A549 (cell line): ENCODE results near the gene FOSL2. TPM values are rescaled to one million over a fixed set of nuclear protein-coding genes. Genes with fewer than 3 reads are reported as not detected.

Experiments used
- ATAC-seq, 2 experiments: fragments of 200-7000 bp in 1 of 2; fragments of >200 bp in 1 of 2; cut with Nextera tagmentation in 1 of 2; cut with Tn5 transposase in 1 of 2; 3 replicates each; pipeline versions ENCODE4 v1.8.0 to v1.9.1; 2018 to 2020; ENCODE audit warnings: mild to moderate bottlenecking in 1 of 2, moderate library complexity in 1 of 2
- CTCF ChIA-PET: fragments of 300-600 bp; sonication (Branson Sonifier 250); formaldehyde crosslinking; extraction: SDS; loops from one replicate; lab custom pipeline; 2021; ENCODE audit warnings: antibody characterized with exemption, inconsistent platforms; lab: Yijun Ruan, JAX
- POLR2A ChIA-PET: fragments of 350-600 bp; formaldehyde crosslinking; extraction: SDS; loops from one replicate; lab custom pipeline; 2021; ENCODE audit warnings: antibody characterized with exemption, inconsistent platforms; lab: Yijun Ruan, JAX
- DNase-seq, 2 experiments: peaks; one replicate each; pipeline versions ENCODE4 v3.0.0 to v3.0.0-alpha.2; 2011 to 2016; ENCODE audit warnings: low read depth in 1 of 2, low spot score in 1 of 2
- FAIRE-seq: peaks from 2 replicates; lab custom pipeline; 2011; peaks lifted over from hg19 to GRCh38; lab: Jason Lieb, UNC
- H3K27ac ChIP-seq, 2 experiments: fragments of >200 bp; sonication (Bioruptor Twin); formaldehyde crosslinking; 3 replicates each; pipeline ENCODE4 v1.5.1; 2016 to 2017
- H3K4me1 ChIP-seq: fragments of >200 bp; sonication (Bioruptor Twin); formaldehyde crosslinking; 3 replicates; pipeline ENCODE4 v1.6.1; 2016
- H3K4me2 ChIP-seq: fragments of >200 bp; sonication (Bioruptor Twin); formaldehyde crosslinking; 3 replicates; pipeline ENCODE4 v1.6.1; 2016
- H3K4me3 ChIP-seq: fragments of >200 bp; sonication (Bioruptor Twin); formaldehyde crosslinking; 3 replicates; pipeline ENCODE4 v1.5.1; 2016
- H3K9me3 ChIP-seq: fragments of >200 bp; sonication (Bioruptor Twin); formaldehyde crosslinking; 3 replicates; pipeline ENCODE4 v1.6.1; 2016
- CEBPB ChIP-seq, 2 experiments: fragments of >200 bp in 1 of 2; sonication (Bioruptor Twin) in 1 of 2; formaldehyde crosslinking in 1 of 2; IDR thresholded peaks; 2 replicates each; pipeline ENCODE4 v1.6.1; 2012 to 2016
- E2F6 ChIP-seq: IDR thresholded peaks from 2 replicates; pipeline ENCODE4 v1.6.1; 2012; ENCODE audit warnings: low read depth, borderline replicate concordance
- ELK1 ChIP-seq: fragments of 150-350 bp; IDR thresholded peaks from 2 replicates; pipeline ENCODE4 v1.6.1; 2014; ENCODE audit warnings: low read depth, mild to moderate bottlenecking, low read length
- FOSB ChIP-seq: fragments of 250-450 bp; sonication (Bioruptor Pico); IDR thresholded peaks from 2 replicates; pipeline ENCODE4 v1.5.0; 2020; ENCODE audit warnings: mild to moderate bottlenecking, moderate library complexity
- FOXS1 ChIP-seq: fragments of 250-450 bp; sonication (Bioruptor Pico); IDR thresholded peaks from 2 replicates; pipeline ENCODE4 v1.5.0; 2020; ENCODE audit warnings: mild to moderate bottlenecking, moderate library complexity
- HDAC2 ChIP-seq: fragments of 200-600 bp; sonication (generic); IDR thresholded peaks from 2 replicates; pipeline ENCODE4 v1.6.1; 2016
- HES2 ChIP-seq: fragments of >200 bp; sonication (Bioruptor Twin); formaldehyde crosslinking; IDR thresholded peaks from 2 replicates; pipeline ENCODE4 v1.6.1; 2016
- HOXB13 ChIP-seq: fragments of 250-450 bp; sonication (Bioruptor Pico); IDR thresholded peaks from 2 replicates; pipeline ENCODE4 v1.5.0; 2020; ENCODE audit warnings: low read depth, mild to moderate bottlenecking, moderate library complexity
- KDM5A ChIP-seq: fragments of 200-600 bp; sonication (generic); IDR thresholded peaks from 2 replicates; pipeline ENCODE4 v1.6.1; 2016; ENCODE audit warnings: antibody characterized with exemption, mild to moderate bottlenecking
- NFE2L2 ChIP-seq: fragments of 150-350 bp; conservative IDR thresholded peaks from 2 replicates; pipeline ENCODE4 v1.6.1; 2014; ENCODE audit warnings: low read length
- PBX3 ChIP-seq: IDR thresholded peaks from 2 replicates; pipeline ENCODE4 v1.6.1; 2012
- RCOR1 ChIP-seq: fragments of 150-350 bp; IDR thresholded peaks from 2 replicates; pipeline ENCODE4 v1.6.1; 2014; ENCODE audit warnings: antibody characterized with exemption, low read length, low read depth
- REST ChIP-seq: fragments of 200-600 bp; sonication (generic); IDR thresholded peaks from 2 replicates; pipeline ENCODE4 v1.6.1; 2016; ENCODE audit warnings: antibody characterized with exemption, mild to moderate bottlenecking, moderate library complexity
- TFCP2L1 ChIP-seq: fragments of 250-450 bp; sonication (Bioruptor Pico); IDR thresholded peaks from 2 replicates; pipeline ENCODE4 v1.5.0; 2021; ENCODE audit warnings: mild to moderate bottlenecking
- USF2 ChIP-seq: fragments of 450-650 bp; IDR thresholded peaks from 2 replicates; pipeline ENCODE4 v1.6.1; 2014; ENCODE audit warnings: antibody characterized with exemption
- ZFP36 ChIP-seq: fragments of 450-650 bp; IDR thresholded peaks from 2 replicates; pipeline ENCODE4 v1.6.1; 2014; ENCODE audit warnings: borderline replicate concordance; ENCODE audit not compliant: partially characterized antibody
- WGBS: methylation state at CpG from one replicate; pipeline ENCODE4 v1.1.6; 2017; ENCODE audit errors: missing lambda C conversion rate; 5-methylcytosine and 5-hydroxymethylcytosine counted together
- polyA plus RNA-seq, 4 experiments: library from polyadenylated mRNA; depleted of rRNA in 3 of 4; stranded (reverse); fragments of >200 nt; fragmentation: RNase III in 1 of 4; extraction: RNeasy Plus Mini Kit Qiagen cat#74134 plus additional on column Dnase treatment in 1 of 4; gene quantifications; 2 replicates in 3 of 4; 3 replicates in 1 of 4; pipeline ENCODE4 v1.2.3, GENCODE V29; 2011 to 2017

FOSL2 gene
- polyA plus RNA-seq, 2 of the 4 experiments (the other 2 are of a cell fraction): 45.7 to 73.4 TPM

- Histone ChIP-seq H3K9me3 (no peaks in the 10 kb centered on the region), H3K4me1 (peaks cover 17% of the 10 kb centered on the region), H3K4me2 (no peak overlapping the region), H3K27ac (peak overlapping the region in 1 of 2 experiments; percentile 83; a peak in 3 of 6 replicates), H3K4me3 (no peak overlapping the region)
- FAIRE-seq (no peak), ATAC-seq (no peak), DNase-seq (no peak)
- ChIA-PET POLR2A (no interaction called here), CTCF (interaction anchor here (0.6 kb wide), 1 partner anchor 8 kb away, joined by 3 read pairs; no protein-coding TSS in a partner anchor)
- TF ChIP-seq FOSB (CRISPR knock-in tag) (no peak), ZFP36 (no peak), USF2 (no peak), FOXS1 (no peak), TFCP2L1 (CRISPR knock-in tag) (no peak), REST (no peak), CEBPB (IDR thresholded peaks at IDR 0.05) (no peak), ELK1 (no peak)
- 93% methylated on average over 9 of the region's 10 CpGs for whole genome bisulfite sequencing
These were observed 37.6 kb upstream of the FOSL2 start for GRCh38 chr2:28354920-28355520.

- WGBS: 92% methylated on average over 5 of the region's 6 CpGs
- CTCF ChIA-PET: interaction anchor here (0.5 to 2.1 kb wide), 2 partner anchors 25 to 711 kb away, joined by 3 to 6 read pairs; no protein-coding TSS in a partner anchor
- peaks cover 21% of the 10 kb centered on the region for H3K4me1 ChIP-seq
- DNase-seq: no peak
- no peak overlapping the region for H3K4me2 ChIP-seq
- no peak for TF ChIP-seq PBX3
- TF ChIP-seq HDAC2: no peak
- no peak for TF ChIP-seq USF2
- TF ChIP-seq E2F6: no peak
- TF ChIP-seq HES2: no peak
- TF ChIP-seq HOXB13 (CRISPR knock-in tag): no peak
- TF ChIP-seq KDM5A: no peak
- TF ChIP-seq NFE2L2: no peak
- TF ChIP-seq RCOR1: no peak
- TF ChIP-seq, all 56 proteins: peak for 0
- Histone ChIP-seq H3K4me3 (no peak overlapping the region), H3K27ac (peak overlapping the region; percentile 47 to 83), H3K9me3 (no peaks in the 10 kb centered on the region)
- POLR2A ChIA-PET: interaction anchor here (1.0 kb wide), 1 partner anchor 34 kb away, joined by 4 read pairs; no protein-coding TSS in a partner anchor
- ATAC-seq (peak in 1 of 2 experiments; percentile 5; a peak in 2 of 6 replicates), FAIRE-seq (no peak)
These were observed 37.0 kb upstream of the FOSL2 start for GRCh38 chr2:28355521-28356094.
